Transverse colon (tissue), 4 donors: ENCODE measurements around the gene PAF1. TPM values are rescaled to one million over a fixed set of nuclear protein-coding genes. Genes with fewer than 3 reads are reported as not detected.

Experiments used
- DNase-seq: peaks from one replicate; pipeline ENCODE4 v3.0.0-alpha.2; 2019
- H3K27ac ChIP-seq, 4 donors: fragments of 200-600 bp; sonication (generic); 2 replicates each; pipeline ENCODE4 v1.5.1; 2016 to 2018; ENCODE audit warnings: inconsistent platforms in 4 of 4
- H3K27me3 ChIP-seq: fragments of 200-600 bp; sonication (generic); 2 replicates; pipeline ENCODE4 v1.5.1; 2017; ENCODE audit warnings: inconsistent platforms
- H3K36me3 ChIP-seq, 4 donors: fragments of 200-600 bp; sonication (generic); 2 replicates each; pipeline ENCODE4 v1.5.1; 2017 to 2019; ENCODE audit warnings: inconsistent platforms in 4 of 4
- H3K4me1 ChIP-seq, 4 donors: fragments of 200-600 bp; sonication (generic); 2 replicates each; pipeline ENCODE4 v1.5.1; 2017 to 2020; ENCODE audit warnings: inconsistent platforms in 4 of 4
- H3K4me3 ChIP-seq, 4 donors: fragments of 200-600 bp; sonication (generic); 1 replicate in 1 of 4; 2 replicates in 3 of 4; pipeline versions ENCODE4 v1.5.1 to v1.6.1; 2017 to 2019; ENCODE audit warnings: inconsistent platforms in 4 of 4
- H3K9me3 ChIP-seq, 2 donors: fragments of 200-600 bp; sonication (generic); 2 replicates each; pipeline ENCODE4 v1.5.1; 2017 to 2019; ENCODE audit warnings: inconsistent platforms in 2 of 2
- CTCF ChIP-seq, 5 experiments: fragments of 200-600 bp in 3 of 5; fragments of 450-650 bp in 2 of 5; sonication (generic) in 3 of 5; IDR thresholded peaks; 1 replicate in 2 of 5; 2 replicates in 3 of 5; pipeline ENCODE4 v1.5.1; 2016 to 2017; ENCODE audit warnings: antibody characterized with exemption in 5 of 5, inconsistent platforms in 3 of 5, mild to moderate bottlenecking in 2 of 5, moderate library complexity in 1 of 5
- EP300 ChIP-seq: sonication (generic); formaldehyde crosslinking; IDR thresholded peaks from one replicate; pipeline ENCODE4 v1.6.1; 2017; ENCODE audit warnings: antibody characterized with exemption, low read depth
- POLR2A ChIP-seq: fragments of 450-650 bp; IDR thresholded peaks from one replicate; pipeline ENCODE4 v1.6.1; 2016; ENCODE audit warnings: antibody characterized with exemption, mild to moderate bottlenecking, moderate library complexity
- POLR2AphosphoS5 ChIP-seq, 3 donors: sonication (generic); formaldehyde crosslinking; IDR thresholded peaks; one replicate each; pipeline ENCODE4 v1.6.1; 2016; ENCODE audit warnings: antibody characterized with exemption in 3 of 3
- WGBS, 2 donors: methylation state at CpG; one replicate each; pipeline ENCODE4 v1.1.5; 2018; ENCODE audit warnings: low coverage in 1 of 2; 5-methylcytosine and 5-hydroxymethylcytosine counted together
- in situ Hi-C, 4 donors: fragments of 200-750 bp; cut with MboI; loops; one replicate each; pipeline versions ENCODE4 v1.15.0 to v1.15.1; 2017; ENCODE audit warnings: low sequenced_read_pairs in 3 of 4, low pct_ligation_motif_present in 1 of 4, low pct_unique_long_range_greater_than_20kb in 1 of 4
- intact Hi-C: fragments of 100-400 bp; cut with DNase I; formaldehyde crosslinking; loops from one replicate; pipeline ENCODE4 v1.15.1; 2023; ENCODE audit warnings: low total_unique reads
- total RNA-seq, 4 donors: library from RNA; depleted of rRNA; stranded (reverse); fragments of >200 nt; gene quantifications; one replicate each; pipeline ENCODE4 v1.1.0, GENCODE V29; 2016

The PAF1 gene
- total RNA-seq, 4 donors from 2014 or later, result 37.8 to 71.2 (median 43.0) TPM

DNA sequence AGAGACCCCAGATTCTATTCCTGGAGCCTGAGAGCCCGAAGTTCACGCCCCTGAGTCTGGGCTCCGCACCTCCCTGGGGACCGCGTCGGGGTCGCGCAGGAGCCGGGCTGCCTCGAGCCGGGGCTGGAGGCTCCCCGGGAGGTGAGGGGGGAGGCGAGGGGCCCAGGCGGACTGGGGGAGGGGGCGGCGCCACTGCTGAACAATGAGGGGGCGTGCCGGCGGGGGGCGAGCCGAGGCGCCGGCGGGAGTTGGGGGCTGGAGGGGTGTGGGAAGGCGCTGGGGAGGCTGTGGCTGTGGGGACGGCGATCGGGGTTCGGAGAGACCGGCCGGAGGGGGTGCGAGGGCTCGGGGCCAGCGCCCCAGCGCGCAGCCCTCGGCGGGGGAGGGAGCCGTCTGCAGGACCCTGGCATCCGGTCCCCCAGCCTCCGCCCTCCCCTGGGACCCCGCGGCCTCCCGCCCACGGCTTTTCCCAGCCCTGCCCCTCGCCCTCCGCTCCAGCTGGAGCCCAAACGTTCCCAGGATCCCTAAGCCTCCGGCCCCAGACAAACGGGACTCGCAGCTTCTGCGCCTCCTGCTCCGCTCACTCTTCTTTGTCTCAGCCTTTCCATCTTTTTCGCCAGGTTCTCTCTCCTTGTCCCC is 22.5 kb upstream of the PAF1 start:
- Histone ChIP-seq H3K27me3 (peaks cover 17% of the 10 kb centered on the region), H3K36me3 (peaks cover 0 to 3% (median 2%) of the 10 kb centered on the region in 4 donors), H3K9me3 (no peaks in the 10 kb centered on the region), H3K4me1 (peaks cover 11 to 52% (median 40%) of the 10 kb centered on the region in 4 donors), H3K4me3 (peak overlapping the region; percentile 48 to 86 (median 75)), H3K27ac (peak overlapping the region; percentile 98 to 100 (median 99))
- intact Hi-C loops, result loop anchor here (2.0 kb wide), 1 partner anchor 15 kb away; no protein-coding TSS in a partner anchor
- WGBS, 2 donors, result 2 to 17% methylated on average over 7 to 38 of the region's 54 CpGs
- in situ Hi-C loops, result no loop called here
- peak; percentile 58 for DNase-seq
- TF ChIP-seq POLR2AphosphoS5 (IDR thresholded peaks at IDR 0.05) (peak; percentile 23 to 61 (median 48)), EP300 (no peak)

GRCh38 chr19:39412867-39413271 is 22.0 kb upstream of the PAF1 start:
- no peak for DNase-seq
- TF ChIP-seq EP300 (no peak), POLR2AphosphoS5 (IDR thresholded peaks at IDR 0.05) (peak in 2 of 3 donors; percentile 5), CTCF (IDR thresholded peaks at IDR 0.05) (peak in 1 of 5 experiments; percentile 3)
- peak overlapping the region; percentile 48 to 86 (median 75) for H3K4me3 ChIP-seq
- peaks cover 11 to 52% (median 40%) of the 10 kb centered on the region in 4 donors for H3K4me1 ChIP-seq
- intact Hi-C loops, result loop anchor here (2.0 kb wide), 1 partner anchor 14 kb away; no protein-coding TSS in a partner anchor
- in situ Hi-C loops, result no loop called here
- H3K27ac ChIP-seq, result peak overlapping the region; percentile 98 to 100 (median 99)
- WGBS, 2 donors, result 2% methylated on average over 7 of the region's 24 CpGs; no CpG with 5 or more reads in 1 of the 2 donors
- H3K27me3 ChIP-seq, result peaks cover 17% of the 10 kb centered on the region
- no peaks in the 10 kb centered on the region for H3K9me3 ChIP-seq
- peaks cover 0 to 8% (median 6%) of the 10 kb centered on the region in 4 donors for H3K36me3 ChIP-seq

- TF ChIP-seq POLR2AphosphoS5 (IDR thresholded peaks at IDR 0.05), result peak; percentile 87 to 95 (median 93)
- peak; percentile 83 to 97 (median 91) for TF ChIP-seq CTCF (IDR thresholded peaks at IDR 0.05)
- TF ChIP-seq EP300, result no peak
- TF ChIP-seq POLR2A, result peak; percentile 95
- Histone ChIP-seq H3K27ac (peak within 1 kb of the TSS; percentile 98 to 100 (median 99)), H3K4me1 (peaks cover 11 to 52% (median 40%) of the 10 kb centered on the region in 4 donors), H3K36me3 (peaks cover 0 to 14% (median 8%) of the 10 kb centered on the region in 4 donors), H3K4me3 (peak within 1 kb of the TSS; percentile 48 to 86 (median 75)), H3K9me3 (no peaks in the 10 kb centered on the region), H3K27me3 (peaks cover 17% of the 10 kb centered on the region)
- DNase-seq, result peak; percentile 97
- WGBS, 2 donors, result 0 to 1% methylated on average over 7 to 35 of the region's 60 CpGs
- in situ Hi-C loops (no loop called here), intact Hi-C loops (loop anchor here (2.0 kb wide), 1 partner anchor 13 kb away; no protein-coding TSS in a partner anchor)
These were observed 21.4 kb upstream of the PAF1 start, which contains the start of gene PLEKHG2 for GRCh38 chr19:39412100-39412866. Gene PLEKHG2 (plus strand): TSS chr19:39412669. CDS start chr19:39414087, 1,418 bp downstream.

DNA sequence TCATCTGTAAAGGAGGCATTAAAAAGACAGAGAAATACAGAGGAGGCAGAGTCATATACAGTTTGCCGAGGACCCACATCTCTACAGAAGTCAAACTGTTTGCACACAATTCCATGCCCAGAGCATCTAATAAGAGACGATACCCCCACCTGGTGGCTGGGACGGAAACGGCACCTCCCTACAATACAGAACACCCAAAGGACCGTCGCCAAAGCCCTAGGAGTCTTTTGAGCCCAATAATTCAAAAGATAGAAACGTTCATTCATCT is 20.9 kb upstream of the PAF1 start:
- in situ Hi-C loops, result no loop called here
- H3K27me3 ChIP-seq, result peaks cover 17% of the 10 kb centered on the region
- no peak for TF ChIP-seq EP300
- TF ChIP-seq POLR2A, result no peak
- peak; percentile 84 to 100 (median 94) for TF ChIP-seq CTCF (IDR thresholded peaks at IDR 0.05)
- TF ChIP-seq POLR2AphosphoS5 (IDR thresholded peaks at IDR 0.05), result peak in 1 of 3 donors; percentile 97
- no peaks in the 10 kb centered on the region for H3K9me3 ChIP-seq
- peaks cover 11 to 52% (median 39%) of the 10 kb centered on the region in 4 donors for H3K4me1 ChIP-seq
- intact Hi-C loops, result loop anchor here (2.0 kb wide), 1 partner anchor 13 kb away; no protein-coding TSS in a partner anchor
- peak overlapping the region in 3 of 4 donors; percentile 10 to 84 (median 66) for H3K4me3 ChIP-seq
- WGBS, 2 donors, result 0% methylated on average over 1 to 7 of the region's 7 CpGs
- H3K36me3 ChIP-seq, result peaks cover 0 to 14% (median 8%) of the 10 kb centered on the region in 4 donors
- DNase-seq, result peak; percentile 96
- H3K27ac ChIP-seq, result peak overlapping the region; percentile 98 to 100 (median 99)
